H1 (cell line): ENCODE results near the gene MAP7D1. TPM values are rescaled to one million over a fixed set of nuclear protein-coding genes. Genes with fewer than 3 reads are reported as not detected.

Experiments used
- polyA plus RNA-seq, 7 experiments: library from polyadenylated mRNA; depleted of rRNA in 3 of 7; stranded (reverse) in 5 of 7; unstranded in 2 of 7; fragments of >200 nt in 5 of 7; fragments of 200-250 nt in 2 of 7; gene quantifications; 1 replicate in 5 of 7; 2 replicates in 1 of 7; 4 replicates in 1 of 7; pipeline versions ENCODE4 v1.2.1 to v1.2.3, GENCODE V29; 2011 to 2013; ENCODE audit warnings: missing spikeins in 2 of 7, mixed read lengths in 2 of 7
- small RNA-seq: library from polyadenylated mRNA; stranded (forward); fragments of <200 nt; extraction: miRNeasy Mini kit (QIAGEN cat#:217004); gene quantifications from one replicate; pipeline ENCODE3, GENCODE V24; 2013; ENCODE audit not compliant: insufficient read depth
- total RNA-seq: library from RNA; stranded (reverse); fragmentation: NEBNext Ultra II Directional; extraction: Animal tissue kit (Norgen Biotek cat#: 25700); gene quantifications from 2 replicates; pipeline ENCODE4 v1.2.1, GENCODE V29; 2021

The MAP7D1 gene
- total and polyA plus RNA-seq, 2 of the 8 experiments (the other 6 are each of a cell fraction or from before 2014, with no cell fraction given): 18.2 to 52.4 TPM

Small RNA genes within 50 kb of the gene (small RNA-seq; reads per million reads assigned to genes)
- not detected for gene RN7SL131P

Other genes starting within 250 kb of the MAP7D1 start
- 26.4 and 26.6 TPM in 2 replicates for gene AGO3, start 225.1 kb upstream of the MAP7D1 start, total RNA-seq
- 10.3 and 10.7 TPM in 2 replicates for gene AGO3, start 225.1 kb upstream of the MAP7D1 start, polyA plus RNA-seq (2011; rRNA removed)
- 1.3 and 1.6 TPM in 2 replicates for gene TEKT2, start 72.1 kb upstream of the MAP7D1 start, total RNA-seq
- gene TEKT2, start 72.1 kb upstream of the MAP7D1 start, polyA plus RNA-seq (2011; rRNA removed): 1.7 and 2.6 TPM in 2 replicates
- 22.9 and 23.9 TPM in 2 replicates for gene ADPRS, start 67.3 kb upstream of the MAP7D1 start, total RNA-seq
- gene ADPRS, start 67.3 kb upstream of the MAP7D1 start, polyA plus RNA-seq (2011; rRNA removed): 38.1 and 39.4 TPM in 2 replicates
- 2.4 and 2.8 TPM in 2 replicates for gene COL8A2, start 30.9 kb upstream of the MAP7D1 start, total RNA-seq
- gene COL8A2, start 30.9 kb upstream of the MAP7D1 start, polyA plus RNA-seq (2011; rRNA removed): 2.1 and 2.4 TPM in 2 replicates
- gene TRAPPC3, start 6.7 kb upstream of the MAP7D1 start, total RNA-seq: 42.0 and 47.8 TPM in 2 replicates
- gene TRAPPC3, start 6.7 kb upstream of the MAP7D1 start, polyA plus RNA-seq (2011; rRNA removed): 36.1 and 51.0 TPM in 2 replicates
- gene THRAP3, start 68.3 kb downstream of the MAP7D1 start, total RNA-seq: 183 TPM in 2 replicates
- gene THRAP3, start 68.3 kb downstream of the MAP7D1 start, polyA plus RNA-seq (2011; rRNA removed): 36.0 and 40.2 TPM in 2 replicates
- gene SH3D21, start 150.2 kb downstream of the MAP7D1 start, total RNA-seq: 8.6 and 9.8 TPM in 2 replicates
- gene SH3D21, start 150.2 kb downstream of the MAP7D1 start, polyA plus RNA-seq (2011; rRNA removed): 3.4 and 5.1 TPM in 2 replicates
- gene EVA1B, start 167.5 kb downstream of the MAP7D1 start, total RNA-seq: 10.0 and 10.3 TPM in 2 replicates
- gene EVA1B, start 167.5 kb downstream of the MAP7D1 start, polyA plus RNA-seq (2011; rRNA removed): 19.9 and 23.8 TPM in 2 replicates
- 25.3 and 28.6 TPM in 2 replicates for gene STK40, start 229.8 kb downstream of the MAP7D1 start, total RNA-seq
- gene STK40, start 229.8 kb downstream of the MAP7D1 start, polyA plus RNA-seq (2011; rRNA removed): 13.6 and 18.4 TPM in 2 replicates
- 59.1 and 59.5 TPM in 2 replicates for gene LSM10, start 241.7 kb downstream of the MAP7D1 start, total RNA-seq
- gene LSM10, start 241.7 kb downstream of the MAP7D1 start, polyA plus RNA-seq (2011; rRNA removed): 127 and 140 TPM in 2 replicates